ENCODE data around the gene APOO.
A peak's percentile ranks its signal among the peaks of the same experiment; 100 is the strongest.

APOO gene

DNA sequence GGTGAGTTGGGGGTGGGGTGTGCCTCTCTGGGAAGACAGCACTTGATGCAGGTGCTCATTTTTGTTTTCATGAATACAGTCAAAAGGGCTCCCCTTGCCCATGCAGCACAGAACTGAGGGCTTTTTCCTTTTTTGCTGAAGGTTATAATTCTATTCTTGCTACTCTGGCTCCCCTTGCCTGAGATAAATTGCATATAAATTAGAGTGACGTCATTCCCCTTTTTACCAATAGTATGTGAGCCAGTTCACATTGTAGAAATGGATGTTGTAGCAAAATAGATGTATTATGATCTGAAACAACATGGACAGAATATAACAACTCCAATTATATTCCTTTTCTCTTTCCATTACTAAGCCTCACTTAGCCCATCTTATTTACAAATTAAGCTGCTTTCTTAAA, 28.4 kb upstream of the APOO start:
- Histone ChIP-seq H3K36me3 (ENCODE audit: control insufficient read depth in 1 of 2, insufficient read depth in 2 of 2, low read length in 2 of 2) (no peaks in the 10 kb centered on the region), H3K9me3 (ENCODE audit: control insufficient read depth in 1 of 2, low read length in 2 of 2) (no peaks in the 10 kb centered on the region), H3K4me3 (ENCODE audit: low read depth in 1 of 2, low read length in 2 of 2) (no peak overlapping the region), H3K4me1 (ENCODE audit: control insufficient read depth in 1 of 2, insufficient read depth in 2 of 2, low read length in 2 of 2) (peaks cover 0 to 3% of the 10 kb centered on the region in 2 donors), H3K27ac (ENCODE audit: low read depth, low read length) (no peak overlapping the region), H3K27me3 (ENCODE audit: control insufficient read depth in 1 of 2, insufficient read depth in 2 of 2, low read length in 2 of 2) (no peaks in the 10 kb centered on the region), H3K9ac (ENCODE audit: low read depth in 1 of 2, low read length in 2 of 2) (no peak overlapping the region)

DNA sequence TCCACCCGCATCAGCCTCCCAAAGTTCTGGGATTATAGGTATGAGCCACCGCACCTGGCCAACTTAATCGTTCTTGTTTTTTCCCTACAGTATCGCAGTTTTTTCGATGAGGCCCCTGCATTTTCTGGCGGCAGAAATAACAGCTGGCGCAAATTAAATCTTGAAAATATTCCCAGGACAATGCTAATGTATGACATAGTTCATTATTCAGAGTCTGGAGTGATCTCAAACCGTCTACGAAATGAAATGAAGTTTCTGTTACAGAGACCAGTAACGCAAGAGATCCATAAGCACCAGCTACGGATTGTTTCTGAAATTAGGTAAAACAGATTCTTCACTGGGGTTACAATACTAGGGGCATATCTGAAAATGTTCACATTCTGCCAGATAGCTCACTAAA, 27.4 kb upstream of the APOO start:
- Histone ChIP-seq H3K27ac (ENCODE audit: low read depth, low read length) (no peak overlapping the region), H3K9ac (ENCODE audit: low read depth in 1 of 2, low read length in 2 of 2) (no peak overlapping the region), H3K4me1 (ENCODE audit: control insufficient read depth in 1 of 2, insufficient read depth in 2 of 2, low read length in 2 of 2) (peaks cover 0 to 6% of the 10 kb centered on the region in 2 donors), H3K9me3 (ENCODE audit: control insufficient read depth in 1 of 2, low read length in 2 of 2) (no peaks in the 10 kb centered on the region), H3K4me3 (ENCODE audit: low read depth in 1 of 2, low read length in 2 of 2) (no peak overlapping the region), H3K27me3 (ENCODE audit: control insufficient read depth in 1 of 2, insufficient read depth in 2 of 2, low read length in 2 of 2) (no peaks in the 10 kb centered on the region), H3K36me3 (ENCODE audit: control insufficient read depth in 1 of 2, insufficient read depth in 2 of 2, low read length in 2 of 2) (no peaks in the 10 kb centered on the region)

- H3K36me3 ChIP-seq (ENCODE audit: control insufficient read depth in 1 of 2, insufficient read depth in 2 of 2, low read length in 2 of 2), result no peaks in the 10 kb centered on the region
- no peaks in the 10 kb centered on the region for H3K27me3 ChIP-seq (ENCODE audit: control insufficient read depth in 1 of 2, insufficient read depth in 2 of 2, low read length in 2 of 2)
- peaks cover 0 to 6% of the 10 kb centered on the region in 2 donors for H3K4me1 ChIP-seq (ENCODE audit: control insufficient read depth in 1 of 2, insufficient read depth in 2 of 2, low read length in 2 of 2)
- H3K9me3 ChIP-seq (ENCODE audit: control insufficient read depth in 1 of 2, low read length in 2 of 2), result no peaks in the 10 kb centered on the region
- H3K27ac ChIP-seq (ENCODE audit: low read depth, low read length), result no peak overlapping the region
- H3K4me3 ChIP-seq (ENCODE audit: low read depth in 1 of 2, low read length in 2 of 2), result no peak overlapping the region
- H3K9ac ChIP-seq (ENCODE audit: low read depth in 1 of 2, low read length in 2 of 2), result no peak overlapping the region
Observed at GRCh38 chrX:23932046-23932445, 24.3 kb upstream of the APOO start.

- no peaks in the 10 kb centered on the region for H3K36me3 ChIP-seq (ENCODE audit: control insufficient read depth in 1 of 2, insufficient read depth in 2 of 2, low read length in 2 of 2)
- H3K27ac ChIP-seq (ENCODE audit: low read depth, low read length), result no peak overlapping the region
- H3K27me3 ChIP-seq (ENCODE audit: control insufficient read depth in 1 of 2, insufficient read depth in 2 of 2, low read length in 2 of 2), result no peaks in the 10 kb centered on the region
- H3K9me3 ChIP-seq (ENCODE audit: control insufficient read depth in 1 of 2, low read length in 2 of 2), result no peaks in the 10 kb centered on the region
- no peak overlapping the region for H3K4me3 ChIP-seq (ENCODE audit: low read depth in 1 of 2, low read length in 2 of 2)
- peaks cover 0 to 6% of the 10 kb centered on the region in 2 donors for H3K4me1 ChIP-seq (ENCODE audit: control insufficient read depth in 1 of 2, insufficient read depth in 2 of 2, low read length in 2 of 2)
- no peak overlapping the region for H3K9ac ChIP-seq (ENCODE audit: low read depth in 1 of 2, low read length in 2 of 2)
Observed at GRCh38 chrX:23930894-23931604, 23.3 kb upstream of the APOO start.

DNA sequence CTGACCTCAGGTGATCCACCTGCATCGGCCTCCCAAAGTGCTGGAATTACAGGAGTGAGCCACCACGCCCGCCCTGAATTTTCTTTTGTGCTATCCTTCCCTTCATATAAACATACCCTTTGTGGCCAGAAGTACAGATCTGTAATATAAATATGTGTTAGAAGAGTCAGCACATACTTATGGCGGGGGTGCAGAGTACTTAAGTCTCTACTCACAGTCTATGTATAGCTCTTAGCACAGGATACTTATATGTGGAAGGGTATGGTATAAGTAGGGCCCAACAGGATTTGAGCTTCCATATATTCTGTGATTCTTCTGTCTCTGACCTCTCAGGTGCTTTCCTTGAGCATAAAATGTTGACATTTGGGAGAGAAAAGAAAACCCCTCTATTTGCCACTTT, 18.3 kb upstream of the APOO start:
- Histone ChIP-seq H3K4me3 (ENCODE audit: low read depth in 1 of 2, low read length in 2 of 2) (no peak overlapping the region), H3K9ac (ENCODE audit: low read depth in 1 of 2, low read length in 2 of 2) (no peak overlapping the region), H3K9me3 (ENCODE audit: control insufficient read depth in 1 of 2, low read length in 2 of 2) (no peaks in the 10 kb centered on the region), H3K27me3 (ENCODE audit: control insufficient read depth in 1 of 2, insufficient read depth in 2 of 2, low read length in 2 of 2) (no peaks in the 10 kb centered on the region), H3K4me1 (ENCODE audit: control insufficient read depth in 1 of 2, insufficient read depth in 2 of 2, low read length in 2 of 2) (peaks cover 0 to 2% of the 10 kb centered on the region in 2 donors), H3K36me3 (ENCODE audit: control insufficient read depth in 1 of 2, insufficient read depth in 2 of 2, low read length in 2 of 2) (no peaks in the 10 kb centered on the region), H3K27ac (ENCODE audit: low read depth, low read length) (no peak overlapping the region)

- Histone ChIP-seq H3K4me1 (ENCODE audit: control insufficient read depth in 1 of 2, insufficient read depth in 2 of 2, low read length in 2 of 2) (no peaks in the 10 kb centered on the region), H3K9ac (ENCODE audit: low read depth in 1 of 2, low read length in 2 of 2) (no peak overlapping the region), H3K4me3 (ENCODE audit: low read depth in 1 of 2, low read length in 2 of 2) (no peak overlapping the region), H3K9me3 (ENCODE audit: control insufficient read depth in 1 of 2, low read length in 2 of 2) (no peaks in the 10 kb centered on the region), H3K36me3 (ENCODE audit: control insufficient read depth in 1 of 2, insufficient read depth in 2 of 2, low read length in 2 of 2) (no peaks in the 10 kb centered on the region), H3K27ac (ENCODE audit: low read depth, low read length) (no peak overlapping the region), H3K27me3 (ENCODE audit: control insufficient read depth in 1 of 2, insufficient read depth in 2 of 2, low read length in 2 of 2) (no peaks in the 10 kb centered on the region)
Observed at GRCh38 chrX:23919706-23920320, 12.1 kb upstream of the APOO start.

DNA sequence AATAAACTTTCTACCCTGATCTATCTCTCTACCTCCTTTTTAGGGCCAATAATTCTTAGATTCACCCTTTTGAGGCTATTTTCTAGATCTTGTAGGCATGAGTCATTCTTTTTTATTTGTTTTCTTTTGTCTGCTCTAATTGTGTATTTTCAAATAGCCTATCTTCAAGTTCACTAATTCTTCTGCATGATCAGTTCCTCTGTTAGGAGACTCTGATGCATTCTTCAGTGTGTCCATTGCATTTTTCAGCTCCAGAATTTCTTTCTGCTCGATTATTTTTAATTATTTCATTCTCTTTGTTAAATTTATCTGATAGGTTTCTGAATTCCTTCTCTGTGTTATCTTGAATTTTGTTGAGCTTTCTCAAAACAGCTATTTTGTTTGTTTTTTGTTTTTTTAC, 11.4 kb upstream of the APOO start:
- H3K27me3 ChIP-seq (ENCODE audit: control insufficient read depth in 1 of 2, insufficient read depth in 2 of 2, low read length in 2 of 2), result no peaks in the 10 kb centered on the region
- no peaks in the 10 kb centered on the region for H3K36me3 ChIP-seq (ENCODE audit: control insufficient read depth in 1 of 2, insufficient read depth in 2 of 2, low read length in 2 of 2)
- H3K9ac ChIP-seq (ENCODE audit: low read depth in 1 of 2, low read length in 2 of 2), result no peak overlapping the region
- H3K27ac ChIP-seq (ENCODE audit: low read depth, low read length), result no peak overlapping the region
- no peaks in the 10 kb centered on the region for H3K4me1 ChIP-seq (ENCODE audit: control insufficient read depth in 1 of 2, insufficient read depth in 2 of 2, low read length in 2 of 2)
- H3K4me3 ChIP-seq (ENCODE audit: low read depth in 1 of 2, low read length in 2 of 2), result no peak overlapping the region
- H3K9me3 ChIP-seq (ENCODE audit: control insufficient read depth in 1 of 2, low read length in 2 of 2), result no peaks in the 10 kb centered on the region

DNA sequence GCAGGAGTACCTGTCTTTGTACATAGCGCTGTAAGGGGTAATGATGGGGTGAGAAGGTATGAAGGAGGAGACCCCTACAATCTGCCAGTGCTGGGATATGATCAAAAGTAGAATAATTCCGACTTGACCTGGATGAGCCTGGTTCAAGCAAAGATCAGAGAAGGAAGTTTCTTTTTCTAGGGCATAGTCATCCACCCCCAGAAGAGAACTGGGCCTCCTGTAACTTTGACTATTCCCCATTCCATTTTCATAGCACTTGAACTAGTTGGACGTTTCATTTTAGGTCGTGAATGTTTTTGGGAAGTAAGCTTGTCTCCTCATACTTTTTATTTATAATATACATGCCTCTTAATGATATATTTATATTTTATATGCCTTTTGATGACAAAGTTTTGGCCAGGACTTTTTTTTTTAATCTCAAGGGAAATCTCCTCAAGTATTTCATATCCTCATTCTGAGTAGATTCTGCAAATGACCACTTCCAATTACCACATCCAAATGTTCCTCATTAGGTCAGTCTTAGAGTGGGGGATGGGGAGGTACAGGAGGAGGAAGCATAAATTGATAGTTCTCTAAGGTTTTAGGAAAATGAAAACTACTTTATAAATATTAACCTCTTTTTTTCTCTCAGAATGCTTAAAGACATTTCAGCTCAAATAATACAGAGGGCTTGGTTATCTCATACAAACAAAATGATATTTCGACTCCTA, 3.5 kb upstream of the APOO start:
- no peak overlapping the region for H3K4me3 ChIP-seq (ENCODE audit: low read depth in 1 of 2, low read length in 2 of 2)
- no peaks in the 10 kb centered on the region for H3K36me3 ChIP-seq (ENCODE audit: control insufficient read depth in 1 of 2, insufficient read depth in 2 of 2, low read length in 2 of 2)
- no peak overlapping the region for H3K9ac ChIP-seq (ENCODE audit: low read depth in 1 of 2, low read length in 2 of 2)
- H3K27ac ChIP-seq (ENCODE audit: low read depth, low read length), result no peak overlapping the region
- H3K4me1 ChIP-seq (ENCODE audit: control insufficient read depth in 1 of 2, insufficient read depth in 2 of 2, low read length in 2 of 2), result peaks cover 5 to 10% of the 10 kb centered on the region in 2 donors
- H3K27me3 ChIP-seq (ENCODE audit: control insufficient read depth in 1 of 2, insufficient read depth in 2 of 2, low read length in 2 of 2), result no peaks in the 10 kb centered on the region
- no peaks in the 10 kb centered on the region for H3K9me3 ChIP-seq (ENCODE audit: control insufficient read depth in 1 of 2, low read length in 2 of 2)

DNA sequence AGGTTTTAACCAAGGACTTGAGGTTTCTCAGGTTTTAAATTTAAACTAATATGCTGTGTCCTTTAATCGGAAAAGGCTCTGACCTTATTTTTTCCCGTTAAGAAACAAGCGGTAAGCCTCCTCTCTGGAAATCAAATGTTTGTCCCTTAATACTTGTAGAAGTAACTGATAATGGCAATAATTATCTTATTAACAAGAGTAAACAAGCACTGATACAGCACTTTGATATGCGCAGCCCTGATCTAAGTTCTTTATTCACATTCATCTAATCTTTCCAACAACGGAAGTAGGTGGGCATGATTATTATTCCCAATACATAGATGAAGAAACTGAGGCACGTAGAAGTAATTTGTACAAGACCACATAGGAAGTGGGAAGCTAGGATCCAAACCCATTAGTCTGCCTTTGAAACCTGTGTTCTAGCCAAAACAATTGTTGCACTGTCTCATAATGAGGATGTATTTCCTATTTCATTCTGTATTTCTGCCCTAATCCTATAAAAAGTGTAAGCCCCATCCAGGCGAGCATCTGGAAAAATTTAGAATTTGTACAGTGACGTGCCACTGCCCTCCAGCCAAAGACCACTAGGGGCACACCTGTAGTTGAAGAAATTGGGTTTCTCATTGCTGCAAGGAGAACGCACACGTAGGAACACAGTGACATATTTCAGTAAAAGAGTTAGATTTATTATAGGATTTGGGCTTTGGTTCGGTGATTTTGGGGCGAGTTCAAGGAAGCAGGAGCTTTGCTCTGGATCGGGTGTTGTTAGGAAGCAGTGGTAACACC, 674 bp upstream of the APOO start:
- H3K4me3 ChIP-seq (ENCODE audit: low read depth in 1 of 2, low read length in 2 of 2), result peak overlapping the region; percentile 48 to 55
- H3K27ac ChIP-seq (ENCODE audit: low read depth, low read length), result peak overlapping the region; percentile 66
- no peaks in the 10 kb centered on the region for H3K36me3 ChIP-seq (ENCODE audit: control insufficient read depth in 1 of 2, insufficient read depth in 2 of 2, low read length in 2 of 2)
- H3K9me3 ChIP-seq (ENCODE audit: control insufficient read depth in 1 of 2, low read length in 2 of 2), result no peaks in the 10 kb centered on the region
- H3K27me3 ChIP-seq (ENCODE audit: control insufficient read depth in 1 of 2, insufficient read depth in 2 of 2, low read length in 2 of 2), result no peaks in the 10 kb centered on the region
- H3K9ac ChIP-seq (ENCODE audit: low read depth in 1 of 2, low read length in 2 of 2), result peak overlapping the region; percentile 56 to 60
- H3K4me1 ChIP-seq (ENCODE audit: control insufficient read depth in 1 of 2, insufficient read depth in 2 of 2, low read length in 2 of 2), result peaks cover 5 to 12% of the 10 kb centered on the region in 2 donors

DNA sequence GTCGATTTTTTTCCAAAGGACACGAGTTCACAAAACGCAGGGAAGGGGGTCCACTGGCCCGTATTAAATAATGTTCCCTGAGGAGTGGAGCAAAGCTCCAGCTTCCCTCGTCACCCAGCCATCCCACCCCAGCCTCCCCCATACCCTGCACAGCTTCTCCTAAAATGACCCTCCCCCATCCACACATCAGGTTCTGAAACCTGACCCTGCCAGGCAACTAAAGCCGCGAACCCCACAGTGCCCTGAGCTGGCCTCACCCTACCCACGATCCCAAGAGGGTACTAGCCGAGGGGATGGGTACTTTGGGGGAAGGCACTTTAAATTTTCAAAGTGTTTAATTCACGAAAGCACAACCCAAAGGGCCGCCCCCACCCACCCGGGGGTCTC, 634 bp downstream of the APOO start:
- Histone ChIP-seq H3K9ac (ENCODE audit: low read depth in 1 of 2, low read length in 2 of 2) (peak overlapping the region; percentile 66 to 75), H3K36me3 (ENCODE audit: control insufficient read depth in 1 of 2, insufficient read depth in 2 of 2, low read length in 2 of 2) (no peaks in the 10 kb centered on the region), H3K4me3 (ENCODE audit: low read depth in 1 of 2, low read length in 2 of 2) (peak overlapping the region; percentile 74 to 76), H3K27me3 (ENCODE audit: control insufficient read depth in 1 of 2, insufficient read depth in 2 of 2, low read length in 2 of 2) (no peaks in the 10 kb centered on the region), H3K4me1 (ENCODE audit: control insufficient read depth in 1 of 2, insufficient read depth in 2 of 2, low read length in 2 of 2) (peaks cover 7 to 15% of the 10 kb centered on the region in 2 donors), H3K27ac (ENCODE audit: low read depth, low read length) (peak overlapping the region; percentile 91), H3K9me3 (ENCODE audit: control insufficient read depth in 1 of 2, low read length in 2 of 2) (no peaks in the 10 kb centered on the region)
